GM12865 (cell line): ENCODE data around the gene E2F6.

Experiments
- DNase-seq: peaks from one replicate; pipeline ENCODE4 v3.0.0; 2010; ENCODE audit warnings: low read depth
- H3K4me3 ChIP-seq: 2 replicates; pipeline ENCODE4 v1.5.1; 2011; ENCODE audit warnings: mild to moderate bottlenecking, low read depth, low read length, control low read depth
- CTCF ChIP-seq: IDR thresholded peaks from 2 replicates; pipeline ENCODE4 v1.5.1; 2011; ENCODE audit warnings: low read length, control low read depth, low read depth, inconsistent platforms; ENCODE audit not compliant: insufficient read depth; ENCODE audit errors: missing control alignments

E2F6 gene

GRCh38 chr2:11446733-11447248 lies 19.2 kb downstream of the E2F6 start:
- no peak overlapping the region for H3K4me3 ChIP-seq
- peak; percentile 71 for DNase-seq
- TF ChIP-seq CTCF = peak; percentile 66

GRCh38 chr2:11444737-11445136 lies 21.2 kb downstream of the E2F6 start:
- no peak for TF ChIP-seq CTCF
- no peak overlapping the region for H3K4me3 ChIP-seq
- DNase-seq = no peak

GRCh38 chr2:11438555-11439080 lies 27.3 kb downstream of the E2F6 start:
- no peak for DNase-seq
- no peak overlapping the region for H3K4me3 ChIP-seq
- TF ChIP-seq CTCF = no peak

GRCh38 chr2:11437602-11438001 lies 28.4 kb downstream of the E2F6 start:
- no peak overlapping the region for H3K4me3 ChIP-seq
- no peak for DNase-seq
- TF ChIP-seq CTCF = no peak

GRCh38 chr2:11435036-11435435 lies 30.9 kb downstream of the E2F6 start:
- TF ChIP-seq CTCF = no peak
- no peak overlapping the region for H3K4me3 ChIP-seq
- no peak for DNase-seq

GRCh38 chr2:11434443-11434842 lies 31.5 kb downstream of the E2F6 start:
- H3K4me3 ChIP-seq = no peak overlapping the region
- TF ChIP-seq CTCF = no peak
- no peak for DNase-seq

GRCh38 chr2:11433822-11434221 lies 32.1 kb downstream of the E2F6 start:
- no peak for DNase-seq
- H3K4me3 ChIP-seq = no peak overlapping the region
- no peak for TF ChIP-seq CTCF
